ENCODE data around the gene OR52E6.

OR52E6 gene

DNA sequence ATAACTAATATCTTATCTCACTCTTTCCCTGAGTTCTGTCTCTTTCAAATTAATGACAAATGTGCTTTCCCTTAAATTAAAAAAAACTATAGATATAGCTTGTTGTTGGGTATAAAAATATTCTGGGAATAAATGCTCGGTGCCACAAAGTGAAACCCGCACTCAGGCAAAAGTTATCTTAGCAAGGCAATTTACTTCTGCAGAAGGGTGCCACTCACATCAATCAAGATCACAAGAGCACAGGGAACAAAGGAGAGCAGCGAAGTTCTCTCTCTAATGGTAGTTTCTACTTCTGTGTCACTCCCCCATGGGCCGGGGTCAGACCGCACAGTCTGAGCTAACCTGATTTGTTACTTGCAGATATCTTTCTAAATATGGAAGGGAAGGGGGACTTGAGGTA is 37.7 kb downstream of the OR52E6 start:
- DNase-seq (ENCODE audit: low read depth in 2 of 2) = no peak

- no peak for DNase-seq (ENCODE audit: low read depth in 2 of 2)
These were observed 45.2 kb downstream of the OR52E6 start for GRCh38 chr11:5796541-5796940.

DNA sequence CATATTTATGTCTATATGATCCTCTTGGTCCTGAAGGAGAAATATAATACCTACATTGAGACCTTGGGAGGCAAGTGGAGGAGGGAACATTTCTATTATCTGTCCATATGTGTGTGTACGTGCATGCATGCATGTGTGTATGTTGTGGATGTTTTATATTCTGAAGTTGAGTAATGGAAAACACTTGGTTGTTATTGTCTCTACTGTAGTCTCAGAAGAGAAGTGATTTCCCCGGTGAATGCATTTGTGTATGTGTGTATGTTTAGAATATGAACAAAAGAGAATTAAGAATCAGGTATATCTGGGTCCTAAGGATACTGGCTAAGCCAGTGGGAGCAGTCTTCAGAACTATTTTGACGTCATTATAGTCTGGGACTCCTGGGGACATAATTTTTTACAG is 50.5 kb downstream of the OR52E6 start, which contains the start of gene OR52N1:
Gene OR52N1 (minus strand): TSS at position 101 of the 400 bp plus-strand sequence. CDS start 2,449 bp downstream, outside the sequence.
- no peak for DNase-seq (ENCODE audit: low read depth in 2 of 2)
